Measurements from ENCODE around the gene TSPO. TPM values are rescaled to one million over a fixed set of nuclear protein-coding genes. Genes with fewer than 3 reads are reported as not detected.
A peak's percentile ranks its signal among the peaks of the same experiment; 100 is the strongest.

Gene TSPO
- total RNA-seq, 4 donors from 2014 or later: 346 to 897 (median 746) TPM

GRCh38 chr22:43156413-43156812 lies 5.1 kb downstream of the TSPO start:
- no peak for DNase-seq (ENCODE audit: low spot score in 2 of 2)
- H3K27me3 ChIP-seq: no peaks in the 10 kb centered on the region
- no peak overlapping the region for H3K27ac ChIP-seq
- no peak overlapping the region for H3K4me3 ChIP-seq
- 73% methylated on average over 12 of the region's 12 CpGs for WGBS
- TF ChIP-seq POLR2A (IDR thresholded peaks at IDR 0.05) (no peak), EP300 (IDR thresholded peaks at IDR 0.05) (no peak), POLR2AphosphoS5 (IDR thresholded peaks at IDR 0.05) (no peak)
- TF ChIP-seq, protein P1, sequence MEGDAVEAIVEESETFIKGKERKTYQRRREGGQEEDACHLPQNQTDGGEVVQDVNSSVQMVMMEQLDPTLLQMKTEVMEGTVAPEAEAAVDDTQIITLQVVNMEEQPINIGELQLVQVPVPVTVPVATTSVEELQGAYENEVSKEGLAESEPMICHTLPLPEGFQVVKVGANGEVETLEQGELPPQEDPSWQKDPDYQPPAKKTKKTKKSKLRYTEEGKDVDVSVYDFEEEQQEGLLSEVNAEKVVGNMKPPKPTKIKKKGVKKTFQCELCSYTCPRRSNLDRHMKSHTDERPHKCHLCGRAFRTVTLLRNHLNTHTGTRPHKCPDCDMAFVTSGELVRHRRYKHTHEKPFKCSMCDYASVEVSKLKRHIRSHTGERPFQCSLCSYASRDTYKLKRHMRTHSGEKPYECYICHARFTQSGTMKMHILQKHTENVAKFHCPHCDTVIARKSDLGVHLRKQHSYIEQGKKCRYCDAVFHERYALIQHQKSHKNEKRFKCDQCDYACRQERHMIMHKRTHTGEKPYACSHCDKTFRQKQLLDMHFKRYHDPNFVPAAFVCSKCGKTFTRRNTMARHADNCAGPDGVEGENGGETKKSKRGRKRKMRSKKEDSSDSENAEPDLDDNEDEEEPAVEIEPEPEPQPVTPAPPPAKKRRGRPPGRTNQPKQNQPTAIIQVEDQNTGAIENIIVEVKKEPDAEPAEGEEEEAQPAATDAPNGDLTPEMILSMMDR (IDR thresholded peaks at IDR 0.05): no peak
- peaks cover 23% of the 10 kb centered on the region for H3K36me3 ChIP-seq
- H3K9me3 ChIP-seq: no peaks in the 10 kb centered on the region
- H3K4me1 ChIP-seq: peaks cover 81% of the 10 kb centered on the region

GRCh38 chr22:43157874-43158546 lies 6.7 kb downstream of the TSPO start:
- peaks cover 70% of the 10 kb centered on the region for H3K4me1 ChIP-seq
- H3K4me3 ChIP-seq: no peak overlapping the region
- no peaks in the 10 kb centered on the region for H3K9me3 ChIP-seq
- no peaks in the 10 kb centered on the region for H3K27me3 ChIP-seq
- TF ChIP-seq, protein P1 (IDR thresholded peaks at IDR 0.05): no peak
- TF ChIP-seq POLR2A (IDR thresholded peaks at IDR 0.05) (no peak), EP300 (IDR thresholded peaks at IDR 0.05) (no peak), POLR2AphosphoS5 (IDR thresholded peaks at IDR 0.05) (no peak)
- no peak overlapping the region for H3K27ac ChIP-seq
- no peak for DNase-seq (ENCODE audit: low spot score in 2 of 2)
- 75% methylated on average over 8 of the region's 9 CpGs for WGBS
- H3K36me3 ChIP-seq: peaks cover 31% of the 10 kb centered on the region

GRCh38 chr22:43158778-43159483 lies 7.6 kb downstream of the TSPO start:
- Histone ChIP-seq H3K9me3 (no peaks in the 10 kb centered on the region), H3K27me3 (no peaks in the 10 kb centered on the region), H3K36me3 (peaks cover 31% of the 10 kb centered on the region), H3K27ac (no peak overlapping the region), H3K4me1 (peaks cover 75% of the 10 kb centered on the region), H3K4me3 (no peak overlapping the region)
- DNase-seq (ENCODE audit: low spot score in 2 of 2): no peak
- TF ChIP-seq, protein P1 (IDR thresholded peaks at IDR 0.05): no peak
- TF ChIP-seq EP300 (IDR thresholded peaks at IDR 0.05) (no peak), POLR2A (IDR thresholded peaks at IDR 0.05) (no peak), POLR2AphosphoS5 (IDR thresholded peaks at IDR 0.05) (no peak)
- 84% methylated on average over 18 of the region's 24 CpGs for WGBS

DNA sequence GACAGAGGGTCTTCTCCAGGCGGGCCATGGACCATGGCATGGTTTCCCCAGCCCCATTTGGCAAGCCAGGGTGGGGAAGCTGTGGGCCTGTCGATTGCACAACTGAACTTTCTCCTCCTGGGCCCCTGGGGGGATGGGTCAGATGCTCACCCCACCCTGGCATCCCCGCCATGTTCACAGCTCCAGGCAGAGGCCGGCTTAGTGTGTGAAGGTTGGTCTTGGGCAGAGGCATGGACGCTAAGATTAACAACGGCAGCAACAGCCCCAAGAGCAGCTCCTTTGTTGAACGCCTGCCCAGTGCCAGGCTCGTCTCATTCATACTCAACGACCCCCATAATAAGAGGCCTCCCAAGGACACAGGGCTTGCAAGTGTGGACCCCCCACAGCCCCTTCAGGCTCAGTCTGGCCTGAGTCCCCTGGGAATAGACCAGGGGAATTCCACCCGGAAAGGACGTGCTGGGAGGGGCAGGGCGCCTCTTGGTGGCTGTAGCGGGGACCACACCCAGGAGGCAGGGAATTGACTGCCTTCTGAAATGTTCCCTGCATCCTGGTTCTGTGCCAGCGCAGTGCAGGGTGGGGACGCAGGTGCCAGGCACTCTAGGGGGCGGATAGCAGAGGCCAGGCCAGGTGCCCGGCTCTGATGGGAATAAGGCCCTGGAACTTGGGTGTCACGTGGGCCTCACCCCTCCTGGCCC lies 8.3 kb downstream of the TSPO start:
- no peaks in the 10 kb centered on the region for H3K9me3 ChIP-seq
- no peak for TF ChIP-seq POLR2AphosphoS5 (IDR thresholded peaks at IDR 0.05)
- TF ChIP-seq, protein P1 (IDR thresholded peaks at IDR 0.05): peak; percentile 23 to 56
- 20% methylated on average over 2 of the region's 18 CpGs for WGBS
- peaks cover 75% of the 10 kb centered on the region for H3K4me1 ChIP-seq
- no peak overlapping the region for H3K4me3 ChIP-seq
- peaks cover 31% of the 10 kb centered on the region for H3K36me3 ChIP-seq
- DNase-seq (ENCODE audit: low spot score in 2 of 2): no peak
- H3K27ac ChIP-seq: no peak overlapping the region
- no peaks in the 10 kb centered on the region for H3K27me3 ChIP-seq
